ENCODE data around the gene ANK2. TPM values are rescaled to one million over a fixed set of nuclear protein-coding genes. Genes with fewer than 3 reads are reported as not detected.

ANK2 gene
- polyA plus RNA-seq, 1 donor (not counting 4 experiments of a cell fraction or from before 2014, with no cell fraction given), result 0.22 TPM

DNA sequence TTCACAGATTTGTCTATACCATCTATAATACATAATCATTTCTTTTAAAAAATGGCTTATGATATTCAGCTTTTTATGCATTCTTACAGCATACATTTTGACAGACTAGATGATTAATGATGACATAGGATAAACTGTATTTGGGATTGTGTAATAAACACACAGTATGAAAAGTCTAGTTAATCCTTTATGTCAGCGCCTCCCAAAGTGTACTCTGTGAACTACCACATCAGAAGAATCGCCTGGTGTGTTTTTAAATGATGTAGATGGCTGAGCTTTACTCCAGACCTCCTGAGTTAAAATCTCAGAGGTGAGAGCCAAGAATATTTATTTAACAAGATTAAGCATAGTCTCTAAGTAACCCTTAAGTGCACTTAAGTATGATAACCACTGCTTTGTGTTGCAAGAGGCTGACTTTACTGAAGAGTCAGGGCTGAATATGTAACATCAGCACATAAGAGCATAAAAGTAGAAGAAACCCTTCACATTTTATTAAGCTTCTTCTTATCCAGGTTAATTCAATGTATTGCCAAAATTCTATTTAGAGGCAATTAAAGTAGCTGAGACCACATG, 104.2 kb downstream of the ANK2 start:
- DNase-seq (ENCODE audit: low read depth, low spot score) (no peak), FAIRE-seq (no peak)
- Histone ChIP-seq H3K36me3 (ENCODE audit: control insufficient read depth in 2 of 2, extremely low read depth in 1 of 2, insufficient read depth in 2 of 2, low read length in 2 of 2) (no peaks in the 10 kb centered on the region), H2AFZ (ENCODE audit: control insufficient read depth, low read length) (no peak overlapping the region), H3K9me1 (ENCODE audit: control insufficient read depth, extremely low read depth, insufficient read depth, low read length) (no peaks in the 10 kb centered on the region), H3K79me2 (ENCODE audit: control insufficient read depth, insufficient read depth, low read length) (no peaks in the 10 kb centered on the region), H3K9ac (ENCODE audit: control insufficient read depth, extremely low read depth, insufficient read depth, low read length) (no peak overlapping the region), H3K4me2 (ENCODE audit: control insufficient read depth, extremely low read depth, insufficient read depth, low read depth, low read length) (no peak overlapping the region), H3K9me3 (ENCODE audit: control insufficient read depth, low read depth, low read length) (no peaks in the 10 kb centered on the region), H3K4me3 (ENCODE audit: control insufficient read depth in 2 of 3, extremely low read depth in 1 of 3, insufficient read depth in 2 of 3, low read depth in 1 of 3, low read length in 3 of 3) (no peak overlapping the region), H3K27ac (ENCODE audit: control insufficient read depth, insufficient read depth, low read length) (no peak overlapping the region), H3K27me3 (ENCODE audit: control insufficient read depth, extremely low read depth, insufficient read depth, low read length) (no peaks in the 10 kb centered on the region), H3K4me1 (ENCODE audit: control insufficient read depth, extremely low read depth, insufficient read depth, low read length) (no peaks in the 10 kb centered on the region), H4K20me1 (ENCODE audit: control insufficient read depth, extremely low read depth, insufficient read depth, low read length) (no peaks in the 10 kb centered on the region)
- dilution Hi-C loops (cut with MboI; ENCODE audit: extremely low pct_ligation_motif_present, low sequenced_read_pairs), result no loop called here
- no peak for TF ChIP-seq EZH2 (IDR thresholded peaks at IDR 0.05; ENCODE audit: low read length)
- TF ChIP-seq, protein P1, sequence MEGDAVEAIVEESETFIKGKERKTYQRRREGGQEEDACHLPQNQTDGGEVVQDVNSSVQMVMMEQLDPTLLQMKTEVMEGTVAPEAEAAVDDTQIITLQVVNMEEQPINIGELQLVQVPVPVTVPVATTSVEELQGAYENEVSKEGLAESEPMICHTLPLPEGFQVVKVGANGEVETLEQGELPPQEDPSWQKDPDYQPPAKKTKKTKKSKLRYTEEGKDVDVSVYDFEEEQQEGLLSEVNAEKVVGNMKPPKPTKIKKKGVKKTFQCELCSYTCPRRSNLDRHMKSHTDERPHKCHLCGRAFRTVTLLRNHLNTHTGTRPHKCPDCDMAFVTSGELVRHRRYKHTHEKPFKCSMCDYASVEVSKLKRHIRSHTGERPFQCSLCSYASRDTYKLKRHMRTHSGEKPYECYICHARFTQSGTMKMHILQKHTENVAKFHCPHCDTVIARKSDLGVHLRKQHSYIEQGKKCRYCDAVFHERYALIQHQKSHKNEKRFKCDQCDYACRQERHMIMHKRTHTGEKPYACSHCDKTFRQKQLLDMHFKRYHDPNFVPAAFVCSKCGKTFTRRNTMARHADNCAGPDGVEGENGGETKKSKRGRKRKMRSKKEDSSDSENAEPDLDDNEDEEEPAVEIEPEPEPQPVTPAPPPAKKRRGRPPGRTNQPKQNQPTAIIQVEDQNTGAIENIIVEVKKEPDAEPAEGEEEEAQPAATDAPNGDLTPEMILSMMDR (optimal IDR thresholded peaks at IDR 0.05 in 1 of 3, IDR thresholded peaks at IDR 0.05 in 1 of 3, conservative IDR thresholded peaks at IDR 0.05 in 1 of 3; ENCODE audit: extremely low read depth in 1 of 3, insufficient read depth in 2 of 3, low read length in 3 of 3), result no peak

DNA sequence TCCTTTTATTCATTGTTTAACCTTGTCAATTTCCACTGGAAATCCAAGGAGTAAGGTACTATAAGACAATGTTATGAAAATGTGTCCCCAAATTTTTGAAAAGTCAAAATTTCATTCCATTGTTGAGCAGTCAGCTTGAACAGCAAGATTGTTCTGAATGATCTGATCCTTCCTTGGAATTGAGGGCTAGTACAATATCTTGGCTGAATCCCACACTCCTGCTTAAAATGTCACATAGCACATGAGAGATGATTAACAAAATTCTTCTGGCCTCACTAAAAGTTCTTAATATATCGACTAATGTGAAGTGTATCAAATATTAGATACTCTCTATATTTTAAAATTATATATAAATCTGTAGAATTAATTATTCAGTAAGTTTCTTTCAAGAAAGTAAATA, 104.8 kb downstream of the ANK2 start:
- no peak overlapping the region for H3K4me3 ChIP-seq (ENCODE audit: control insufficient read depth in 2 of 3, extremely low read depth in 1 of 3, insufficient read depth in 2 of 3, low read depth in 1 of 3, low read length in 3 of 3)
- no peaks in the 10 kb centered on the region for H4K20me1 ChIP-seq (ENCODE audit: control insufficient read depth, extremely low read depth, insufficient read depth, low read length)
- H3K4me2 ChIP-seq (ENCODE audit: control insufficient read depth, extremely low read depth, insufficient read depth, low read depth, low read length), result no peak overlapping the region
- dilution Hi-C loops (cut with MboI; ENCODE audit: extremely low pct_ligation_motif_present, low sequenced_read_pairs), result no loop called here
- no peaks in the 10 kb centered on the region for H3K36me3 ChIP-seq (ENCODE audit: control insufficient read depth in 2 of 2, extremely low read depth in 1 of 2, insufficient read depth in 2 of 2, low read length in 2 of 2)
- no peak overlapping the region for H2AFZ ChIP-seq (ENCODE audit: control insufficient read depth, low read length)
- H3K4me1 ChIP-seq (ENCODE audit: control insufficient read depth, extremely low read depth, insufficient read depth, low read length), result no peaks in the 10 kb centered on the region
- no peak overlapping the region for H3K27ac ChIP-seq (ENCODE audit: control insufficient read depth, insufficient read depth, low read length)
- H3K27me3 ChIP-seq (ENCODE audit: control insufficient read depth, extremely low read depth, insufficient read depth, low read length), result no peaks in the 10 kb centered on the region
- no peaks in the 10 kb centered on the region for H3K9me3 ChIP-seq (ENCODE audit: control insufficient read depth, low read depth, low read length)
- FAIRE-seq (no peak), DNase-seq (ENCODE audit: low read depth, low spot score) (no peak)
- TF ChIP-seq, protein P1 (optimal IDR thresholded peaks at IDR 0.05 in 1 of 3, IDR thresholded peaks at IDR 0.05 in 1 of 3, conservative IDR thresholded peaks at IDR 0.05 in 1 of 3; ENCODE audit: extremely low read depth in 1 of 3, insufficient read depth in 2 of 3, low read length in 3 of 3), result no peak
- TF ChIP-seq EZH2 (IDR thresholded peaks at IDR 0.05; ENCODE audit: low read length), result no peak
- H3K9me1 ChIP-seq (ENCODE audit: control insufficient read depth, extremely low read depth, insufficient read depth, low read length), result no peaks in the 10 kb centered on the region
- no peak overlapping the region for H3K9ac ChIP-seq (ENCODE audit: control insufficient read depth, extremely low read depth, insufficient read depth, low read length)
- H3K79me2 ChIP-seq (ENCODE audit: control insufficient read depth, insufficient read depth, low read length), result no peaks in the 10 kb centered on the region
